Endodermal cell (in vitro differentiated cells): ENCODE results near the gene GABRB1. TPM values are rescaled to one million over a fixed set of nuclear protein-coding genes. Genes with fewer than 3 reads are reported as not detected.

Source experiments
- DNase-seq: peaks from one replicate; pipeline ENCODE4 v3.0.0-alpha.2; 2017
- H3K27ac ChIP-seq: 2 replicates; pipeline ENCODE4 v1.5.1; 2013; ENCODE audit warnings: mild to moderate bottlenecking, low read depth, low read length, moderate library complexity
- H3K27me3 ChIP-seq: 2 replicates; pipeline ENCODE4 v1.6.1; 2013; ENCODE audit warnings: mild to moderate bottlenecking, low read length, moderate library complexity; ENCODE audit not compliant: insufficient read depth, control insufficient read depth, poor library complexity, severe bottlenecking
- H3K36me3 ChIP-seq: 2 replicates; pipeline ENCODE4 v1.7.0; 2013; ENCODE audit warnings: mild to moderate bottlenecking, low read length, moderate library complexity; ENCODE audit not compliant: control insufficient read depth, insufficient read depth
- H3K4me1 ChIP-seq: one replicate; pipeline ENCODE4 v1.7.0; 2013; ENCODE audit warnings: low read length; ENCODE audit not compliant: control insufficient read depth, insufficient read depth
- H3K4me3 ChIP-seq: 2 replicates; pipeline ENCODE4 v1.5.1; 2013; ENCODE audit warnings: mild to moderate bottlenecking, low read length, moderate library complexity
- H3K9ac ChIP-seq: 2 replicates; pipeline ENCODE4 v1.6.1; 2013; ENCODE audit warnings: mild to moderate bottlenecking, low read length, moderate library complexity; ENCODE audit not compliant: poor library complexity, severe bottlenecking; ENCODE audit errors: extremely low read depth
- H3K9me3 ChIP-seq: 2 replicates; pipeline ENCODE4 v1.6.1; 2013; ENCODE audit warnings: mild to moderate bottlenecking, low read length, moderate library complexity; ENCODE audit not compliant: control insufficient read depth
- H3K27ac Mint-ChIP-seq: 2 replicates; pipeline ENCODE4 v1.8.0; 2020; ENCODE audit warnings: mixed read lengths
- H3K27me3 Mint-ChIP-seq: 2 replicates; pipeline ENCODE4 v1.8.0; 2021; ENCODE audit warnings: mild to moderate bottlenecking, mixed read lengths; ENCODE audit not compliant: insufficient read depth
- H3K36me3 Mint-ChIP-seq: 2 replicates; pipeline ENCODE4 v1.8.0; 2020; ENCODE audit warnings: low read depth, mixed read lengths
- H3K4me1 Mint-ChIP-seq: 2 replicates; pipeline ENCODE4 v1.8.0; 2020; ENCODE audit warnings: mixed read lengths
- H3K4me3 Mint-ChIP-seq: 2 replicates; pipeline ENCODE4 v1.8.0; 2020; ENCODE audit warnings: mild to moderate bottlenecking, moderate library complexity, mixed read lengths
- H3K9me3 Mint-ChIP-seq: 2 replicates; pipeline ENCODE4 v1.8.0; 2020; ENCODE audit warnings: mild to moderate bottlenecking, mixed read lengths
- WGBS, 2 experiments: methylation state at CpG; one replicate each; pipeline versions ENCODE4 v1.1.5 to v1.1.7; 2013; ENCODE audit warnings: missing lambda C conversion rate in 2 of 2, mixed read lengths in 1 of 2; ENCODE audit not compliant: insufficient coverage in 1 of 2, insufficient read length in 1 of 2; 5-methylcytosine and 5-hydroxymethylcytosine counted together
- total RNA-seq, 2 donors: library from RNA; stranded (reverse); fragmentation: NEBNext Ultra II Directional in 1 of 2; extraction: Animal tissue kit (Norgen Biotek cat#: 25700) in 1 of 2; gene quantifications; 2 replicates in 1 of 2; 3 replicates in 1 of 2; pipeline ENCODE4 v1.2.1, GENCODE V29; 2021
- TF ChIP-seq, protein P1 (sequence below): fragments of 200-600 bp; sonication (generic); conservative IDR thresholded peaks from 2 replicates; pipeline ENCODE4 v1.5.0; 2021; ENCODE audit warnings: antibody characterized with exemption, mild to moderate bottlenecking

Gene GABRB1
- total RNA-seq, 2 donors from 2014 or later = not detected

DNA sequence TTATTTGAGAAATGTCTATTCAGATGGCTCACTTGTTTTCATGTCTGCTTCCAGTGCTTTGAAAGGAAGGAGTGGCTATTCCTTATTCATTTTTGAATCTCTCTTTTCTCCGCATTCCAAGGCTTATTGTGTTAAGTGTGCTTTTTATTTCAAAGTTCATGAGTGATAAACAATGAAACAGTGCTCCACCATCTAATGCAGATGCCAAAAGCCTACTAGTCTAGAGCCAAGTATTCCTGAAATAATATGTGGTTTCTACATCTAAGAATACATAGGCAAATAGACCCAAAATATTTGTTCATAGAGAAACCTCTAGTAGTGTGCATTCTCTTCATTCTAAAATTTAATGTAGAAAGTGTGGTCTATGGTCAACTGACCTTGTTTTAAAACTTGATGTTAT lies 187.3 kb downstream of the GABRB1 start:
- Mint-ChIP-seq H3K4me3 (no peak overlapping the region), H3K27ac (no peak overlapping the region), H3K36me3 (no peaks in the 10 kb centered on the region), H3K9me3 (no peaks in the 10 kb centered on the region), H3K4me1 (peaks cover 1% of the 10 kb centered on the region), H3K27me3 (peaks cover 2% of the 10 kb centered on the region)
- no peak overlapping the region for H3K27ac ChIP-seq
- TF ChIP-seq, protein P1, sequence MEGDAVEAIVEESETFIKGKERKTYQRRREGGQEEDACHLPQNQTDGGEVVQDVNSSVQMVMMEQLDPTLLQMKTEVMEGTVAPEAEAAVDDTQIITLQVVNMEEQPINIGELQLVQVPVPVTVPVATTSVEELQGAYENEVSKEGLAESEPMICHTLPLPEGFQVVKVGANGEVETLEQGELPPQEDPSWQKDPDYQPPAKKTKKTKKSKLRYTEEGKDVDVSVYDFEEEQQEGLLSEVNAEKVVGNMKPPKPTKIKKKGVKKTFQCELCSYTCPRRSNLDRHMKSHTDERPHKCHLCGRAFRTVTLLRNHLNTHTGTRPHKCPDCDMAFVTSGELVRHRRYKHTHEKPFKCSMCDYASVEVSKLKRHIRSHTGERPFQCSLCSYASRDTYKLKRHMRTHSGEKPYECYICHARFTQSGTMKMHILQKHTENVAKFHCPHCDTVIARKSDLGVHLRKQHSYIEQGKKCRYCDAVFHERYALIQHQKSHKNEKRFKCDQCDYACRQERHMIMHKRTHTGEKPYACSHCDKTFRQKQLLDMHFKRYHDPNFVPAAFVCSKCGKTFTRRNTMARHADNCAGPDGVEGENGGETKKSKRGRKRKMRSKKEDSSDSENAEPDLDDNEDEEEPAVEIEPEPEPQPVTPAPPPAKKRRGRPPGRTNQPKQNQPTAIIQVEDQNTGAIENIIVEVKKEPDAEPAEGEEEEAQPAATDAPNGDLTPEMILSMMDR = no peak
- DNase-seq = no peak
- H3K36me3 ChIP-seq = no peaks in the 10 kb centered on the region
- H3K9me3 ChIP-seq = no peaks in the 10 kb centered on the region
- H3K4me1 ChIP-seq = no peaks in the 10 kb centered on the region
- 100% methylated on average over 1 of the region's 1 CpG; no CpG with 5 or more reads in 1 of the 2 experiments for WGBS, 2 experiments
- H3K9ac ChIP-seq = no peak overlapping the region
- peaks cover 6% of the 10 kb centered on the region for H3K27me3 ChIP-seq
- no peak overlapping the region for H3K4me3 ChIP-seq

GRCh38 chr4:47219586-47219985 lies 188.2 kb downstream of the GABRB1 start:
- no peaks in the 10 kb centered on the region for H3K4me1 ChIP-seq
- no peak overlapping the region for H3K4me3 Mint-ChIP-seq
- H3K9ac ChIP-seq = no peak overlapping the region
- DNase-seq = no peak
- H3K9me3 Mint-ChIP-seq = no peaks in the 10 kb centered on the region
- no peaks in the 10 kb centered on the region for H3K36me3 Mint-ChIP-seq
- H3K36me3 ChIP-seq = no peaks in the 10 kb centered on the region
- H3K4me3 ChIP-seq = no peak overlapping the region
- 77 to 86% methylated on average over 2 of the region's 2 CpGs for WGBS, 2 experiments
- no peaks in the 10 kb centered on the region for H3K27me3 ChIP-seq
- H3K27me3 Mint-ChIP-seq = peaks cover 2% of the 10 kb centered on the region
- H3K27ac Mint-ChIP-seq = no peak overlapping the region
- H3K9me3 ChIP-seq = no peaks in the 10 kb centered on the region
- no peaks in the 10 kb centered on the region for H3K4me1 Mint-ChIP-seq
- H3K27ac ChIP-seq = no peak overlapping the region
- TF ChIP-seq, protein P1 = no peak

- Mint-ChIP-seq H3K36me3 (no peaks in the 10 kb centered on the region), H3K27ac (no peak overlapping the region), H3K4me1 (no peaks in the 10 kb centered on the region), H3K4me3 (no peak overlapping the region), H3K9me3 (no peaks in the 10 kb centered on the region), H3K27me3 (peaks cover 2% of the 10 kb centered on the region)
- 76% methylated on average over 2 of the region's 2 CpGs; no CpG with 5 or more reads in 1 of the 2 experiments for WGBS, 2 experiments
- TF ChIP-seq, protein P1 = no peak
- Histone ChIP-seq H3K4me3 (no peak overlapping the region), H3K4me1 (no peaks in the 10 kb centered on the region), H3K27ac (no peak overlapping the region), H3K27me3 (no peaks in the 10 kb centered on the region), H3K9ac (no peak overlapping the region), H3K36me3 (no peaks in the 10 kb centered on the region), H3K9me3 (no peaks in the 10 kb centered on the region)
- no peak for DNase-seq
Observed at GRCh38 chr4:47221721-47222120, 190.4 kb downstream of the GABRB1 start.
